ENCODE data around the gene MAD1L1.

MAD1L1 gene

GRCh38 chr7:1939434-1940401 is 293.0 kb downstream of the MAD1L1 start:
- no peak overlapping the region for H3K27ac ChIP-seq

GRCh38 chr7:1938788-1939433 is 293.8 kb downstream of the MAD1L1 start:
- TF ChIP-seq CTCF (conservative IDR thresholded peaks at IDR 0.05), result no peak
- H3K27ac ChIP-seq, result no peak overlapping the region

More at GRCh38 chr7:1939434-1940401, 293.0 kb downstream of the MAD1L1 start:
- TF ChIP-seq CTCF (conservative IDR thresholded peaks at IDR 0.05), result no peak

GRCh38 chr7:1937252-1937605 is 295.5 kb downstream of the MAD1L1 start:
- no peak overlapping the region for H3K27ac ChIP-seq
- no peak for TF ChIP-seq CTCF (conservative IDR thresholded peaks at IDR 0.05)

- TF ChIP-seq CTCF (conservative IDR thresholded peaks at IDR 0.05), result no peak
- no peak overlapping the region for H3K27ac ChIP-seq
These were observed 296.1 kb downstream of the MAD1L1 start for GRCh38 chr7:1936531-1937251.

- H3K27ac ChIP-seq, result no peak overlapping the region
- no peak for TF ChIP-seq CTCF (conservative IDR thresholded peaks at IDR 0.05)
These were observed 296.8 kb downstream of the MAD1L1 start for GRCh38 chr7:1936006-1936310.

GRCh38 chr7:1935176-1936005 is 297.4 kb downstream of the MAD1L1 start:
- no peak for TF ChIP-seq CTCF (conservative IDR thresholded peaks at IDR 0.05)
- H3K27ac ChIP-seq, result no peak overlapping the region
